GM18507 (cell line): ENCODE data around the gene SHC4.
"Not testable (repeated sequence)": the region's sequence is repeated elsewhere in the genome, so short reads cannot be mapped to it uniquely, and the experiment has no call there.

Experiments
- DNase-seq: peaks from one replicate; pipeline ENCODE4 v3.0.0; 2011; ENCODE audit warnings: low read depth; ENCODE audit not compliant: insufficient read length; ENCODE audit errors: extremely low spot score
- FAIRE-seq: peaks from 2 replicates; lab custom pipeline; 2011; peaks lifted over from hg19 to GRCh38; lab: Jason Lieb, UNC

SHC4 gene

GRCh38 chr15:48972750-48973503 is 9.2 kb upstream of the SHC4 start:
- FAIRE-seq (no peak), DNase-seq (no peak)

- FAIRE-seq, DNase-seq: not testable (repeated sequence)
Observed at GRCh38 chr15:48970926-48971325, 7.2 kb upstream of the SHC4 start.

GRCh38 chr15:48968066-48968465 is 4.3 kb upstream of the SHC4 start:
- no peak for FAIRE-seq
- no peak for DNase-seq

GRCh38 chr15:48967336-48967735 is 3.6 kb upstream of the SHC4 start:
- no peak for FAIRE-seq

GRCh38 chr15:48966595-48967301 is 3.0 kb upstream of the SHC4 start:
- no peak for DNase-seq
- FAIRE-seq, result peak; percentile 66

More at GRCh38 chr15:48967336-48967735, 3.6 kb upstream of the SHC4 start:
- DNase-seq, result no peak

GRCh38 chr15:48965972-48966371 is 2.3 kb upstream of the SHC4 start:
- no peak for DNase-seq

GRCh38 chr15:48964898-48965297 is 1.2 kb upstream of the SHC4 start:
- DNase-seq, result no peak
- no peak for FAIRE-seq

More at GRCh38 chr15:48965972-48966371, 2.3 kb upstream of the SHC4 start:
- peak; percentile 78 for FAIRE-seq

- no peak for FAIRE-seq
- no peak for DNase-seq
Observed at GRCh38 chr15:48962662-48963523, 826 bp downstream of the SHC4 start.

GRCh38 chr15:48955967-48956366 is 7.8 kb downstream of the SHC4 start:
- DNase-seq (no peak), FAIRE-seq (no peak)

GRCh38 chr15:48955370-48955769 is 8.3 kb downstream of the SHC4 start:
- FAIRE-seq, result no peak
- DNase-seq, result no peak

GRCh38 chr15:48954538-48954937 is 9.2 kb downstream of the SHC4 start:
- FAIRE-seq, result no peak
- DNase-seq, result no peak

GRCh38 chr15:48946840-48947187 is 16.9 kb downstream of the SHC4 start:
- no peak for FAIRE-seq
- no peak for DNase-seq

GRCh38 chr15:48946074-48946839 is 17.5 kb downstream of the SHC4 start:
- no peak for DNase-seq
- no peak for FAIRE-seq

- FAIRE-seq (no peak), DNase-seq (no peak)
Observed at GRCh38 chr15:48945386-48945785, 18.3 kb downstream of the SHC4 start.

GRCh38 chr15:48941904-48942303 is 21.8 kb downstream of the SHC4 start:
- DNase-seq, result no peak
- no peak for FAIRE-seq

GRCh38 chr15:48940508-48940907 is 23.2 kb downstream of the SHC4 start:
- FAIRE-seq (peak; percentile 86), DNase-seq (peak; percentile 25)

- FAIRE-seq (no peak), DNase-seq (no peak)
Observed at GRCh38 chr15:48939648-48940047, 24.1 kb downstream of the SHC4 start.

- FAIRE-seq (no peak), DNase-seq (no peak)
Observed at GRCh38 chr15:48937886-48938285, 25.8 kb downstream of the SHC4 start.

GRCh38 chr15:48936666-48937065 is 27.1 kb downstream of the SHC4 start:
- FAIRE-seq, result no peak
- no peak for DNase-seq
